Measurements from ENCODE around the gene UFD1.

The UFD1 gene

GRCh38 chr22:19429950-19430889, 48.8 kb downstream of the UFD1 start:
- TF ChIP-seq CTCF (IDR thresholded peaks at IDR 0.05), result no peak

- no peak for TF ChIP-seq CTCF (IDR thresholded peaks at IDR 0.05)
Measured at GRCh38 chr22:19424186-19424500, 54.9 kb downstream of the UFD1 start.

DNA sequence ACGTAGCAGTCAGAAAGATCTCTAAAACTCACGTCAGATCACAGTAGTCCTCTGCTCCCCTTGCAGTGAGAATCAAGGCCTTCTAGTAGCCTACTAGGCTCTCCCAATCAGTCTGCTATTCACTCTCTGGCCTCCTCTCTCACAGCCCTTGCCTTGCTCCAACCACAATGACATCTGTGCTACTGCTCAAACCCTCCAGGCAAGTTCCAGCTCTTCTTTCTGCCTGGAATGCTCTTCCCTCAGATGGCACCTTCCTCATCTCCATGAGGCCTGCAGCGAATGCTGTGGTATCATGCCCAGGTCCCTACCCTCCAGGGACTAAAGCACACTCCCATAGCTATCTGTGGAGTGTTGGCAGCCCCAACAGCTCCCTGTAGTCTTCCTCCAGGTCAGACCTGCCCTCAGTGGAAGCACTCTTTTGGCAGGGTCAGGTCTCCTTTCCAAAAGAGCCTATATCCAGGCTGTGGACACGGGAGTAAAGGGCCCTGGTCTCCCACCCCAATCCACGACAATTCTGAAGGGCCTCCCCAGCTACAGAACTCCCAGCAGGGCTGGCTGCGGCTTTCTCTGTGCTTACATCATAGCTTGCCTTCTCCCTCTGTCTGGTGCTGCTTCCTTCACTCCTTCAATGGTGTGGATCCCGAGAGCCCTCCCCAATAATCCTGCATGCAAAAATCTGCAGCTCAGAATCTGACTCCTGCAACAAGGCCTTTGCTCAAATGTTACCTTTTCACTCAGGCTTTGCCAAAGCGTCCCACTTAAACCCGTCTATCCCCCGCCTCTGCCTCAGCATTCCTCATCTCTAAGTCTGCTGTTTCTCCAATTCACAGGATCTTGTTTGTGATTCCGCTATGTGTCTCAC, 56.3 kb downstream of the UFD1 start:
- no peak for TF ChIP-seq CTCF (IDR thresholded peaks at IDR 0.05)

DNA sequence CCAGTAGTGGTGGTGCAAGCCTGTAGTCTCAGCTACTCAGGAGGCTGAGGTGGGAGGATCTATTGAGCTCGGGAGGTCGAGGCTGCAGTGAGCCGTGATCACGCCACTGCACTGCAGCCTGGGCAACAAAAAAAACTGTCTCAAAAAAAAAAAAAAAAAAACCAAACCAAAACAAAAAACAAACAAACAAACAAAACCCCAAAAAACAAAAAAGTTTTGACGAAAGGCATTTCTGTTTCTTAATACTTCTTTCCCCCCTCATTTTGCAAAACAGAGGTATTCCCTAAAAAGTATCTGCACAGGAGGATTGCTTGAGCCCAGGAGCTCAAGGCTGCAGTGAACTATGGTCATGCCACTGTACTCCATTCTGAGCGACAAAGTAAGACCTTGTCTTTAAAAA, 58.7 kb downstream of the UFD1 start:
- TF ChIP-seq CTCF (IDR thresholded peaks at IDR 0.05), result no peak

GRCh38 chr22:19419464-19420178, 59.4 kb downstream of the UFD1 start:
- no peak for TF ChIP-seq CTCF (IDR thresholded peaks at IDR 0.05)

DNA sequence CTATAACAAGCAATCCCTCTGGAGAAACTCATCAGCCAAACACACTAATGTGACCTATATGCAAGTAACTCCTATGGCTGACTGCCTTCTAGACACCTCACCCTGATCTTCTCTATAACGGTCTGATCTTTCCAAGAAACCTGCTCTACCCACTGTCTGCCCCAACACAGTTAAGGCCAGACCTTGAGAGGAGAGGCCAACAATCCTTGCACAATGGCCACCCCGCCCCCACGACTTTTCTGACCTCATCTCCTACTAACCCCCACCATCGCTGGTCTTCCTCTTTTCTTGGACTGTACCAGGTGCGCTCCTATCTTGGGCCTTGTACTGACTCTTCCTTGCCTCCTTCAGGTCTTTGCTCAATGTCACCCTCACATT, 59.9 kb downstream of the UFD1 start:
- TF ChIP-seq CTCF (IDR thresholded peaks at IDR 0.05), result no peak

- TF ChIP-seq CTCF (IDR thresholded peaks at IDR 0.05), result no peak
Measured at GRCh38 chr22:19412923-19413322, 66.1 kb downstream of the UFD1 start.

Measured in LNCAP (cell line).